Fibroblast of pulmonary artery (primary cell): ENCODE data around the gene CELA3A.
"Not testable (repeated sequence)": the region's sequence is repeated elsewhere in the genome, so short reads cannot be mapped to it uniquely, and the experiment has no call there.

ENCODE experiments used
- DNase-seq: peaks from one replicate; pipeline ENCODE4 v3.0.0-alpha.2; 2010; ENCODE audit warnings: low read depth
- H3K4me3 ChIP-seq: replicated peaks from 2 replicates; pipeline ENCODE4 v1.5.1; 2011; ENCODE audit warnings: low read depth, mild to moderate bottlenecking, control low read depth, low read length, moderate library complexity
- TF ChIP-seq, protein P1 (sequence below): IDR thresholded peaks from 2 replicates; pipeline ENCODE4 v1.5.1; 2011; ENCODE audit warnings: mild to moderate bottlenecking, control low read depth, low read length, inconsistent platforms; ENCODE audit errors: missing control alignments

Gene CELA3A

DNA sequence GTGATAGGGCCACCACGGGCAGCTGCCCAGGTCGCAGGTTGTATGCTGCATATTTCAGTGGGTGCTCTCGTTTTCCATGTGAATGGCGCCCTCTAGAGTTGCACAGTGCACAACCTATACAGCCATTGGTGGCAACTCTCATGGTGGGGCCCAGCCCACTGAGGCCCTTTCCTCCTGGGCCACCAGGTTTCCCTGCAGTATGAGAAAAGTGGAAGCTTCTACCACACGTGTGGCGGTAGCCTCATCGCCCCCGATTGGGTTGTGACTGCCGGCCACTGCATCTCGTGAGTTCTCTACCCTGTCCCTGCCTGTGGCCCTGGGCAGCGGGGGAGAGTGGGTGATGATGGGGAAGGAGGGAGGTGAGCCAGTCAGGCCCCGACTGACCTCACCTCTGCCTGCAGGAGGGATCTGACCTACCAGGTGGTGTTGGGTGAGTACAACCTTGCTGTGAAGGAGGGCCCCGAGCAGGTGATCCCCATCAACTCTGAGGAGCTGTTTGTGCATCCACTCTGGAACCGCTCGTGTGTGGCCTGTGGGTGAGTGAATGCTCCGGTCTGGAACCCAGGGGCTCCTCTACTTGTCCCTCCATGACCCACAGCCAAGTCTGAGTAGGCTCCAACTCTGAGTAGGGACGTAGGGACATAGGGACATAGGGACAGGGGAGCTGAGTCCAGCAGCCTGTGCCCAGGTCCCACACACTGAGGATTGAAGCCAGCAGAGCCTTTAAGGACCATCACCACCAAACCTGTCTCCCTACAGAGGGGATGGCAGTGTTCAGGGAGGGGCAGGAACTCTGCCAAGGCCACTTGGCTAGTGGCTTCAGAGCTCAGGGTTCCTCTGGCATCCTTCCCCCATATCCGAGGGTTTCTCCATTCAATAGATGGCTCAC, 4.0 kb downstream of the CELA3A start:
- TF ChIP-seq, protein P1, sequence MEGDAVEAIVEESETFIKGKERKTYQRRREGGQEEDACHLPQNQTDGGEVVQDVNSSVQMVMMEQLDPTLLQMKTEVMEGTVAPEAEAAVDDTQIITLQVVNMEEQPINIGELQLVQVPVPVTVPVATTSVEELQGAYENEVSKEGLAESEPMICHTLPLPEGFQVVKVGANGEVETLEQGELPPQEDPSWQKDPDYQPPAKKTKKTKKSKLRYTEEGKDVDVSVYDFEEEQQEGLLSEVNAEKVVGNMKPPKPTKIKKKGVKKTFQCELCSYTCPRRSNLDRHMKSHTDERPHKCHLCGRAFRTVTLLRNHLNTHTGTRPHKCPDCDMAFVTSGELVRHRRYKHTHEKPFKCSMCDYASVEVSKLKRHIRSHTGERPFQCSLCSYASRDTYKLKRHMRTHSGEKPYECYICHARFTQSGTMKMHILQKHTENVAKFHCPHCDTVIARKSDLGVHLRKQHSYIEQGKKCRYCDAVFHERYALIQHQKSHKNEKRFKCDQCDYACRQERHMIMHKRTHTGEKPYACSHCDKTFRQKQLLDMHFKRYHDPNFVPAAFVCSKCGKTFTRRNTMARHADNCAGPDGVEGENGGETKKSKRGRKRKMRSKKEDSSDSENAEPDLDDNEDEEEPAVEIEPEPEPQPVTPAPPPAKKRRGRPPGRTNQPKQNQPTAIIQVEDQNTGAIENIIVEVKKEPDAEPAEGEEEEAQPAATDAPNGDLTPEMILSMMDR = peak; percentile 37
- peak; percentile 58 for DNase-seq
- not testable (repeated sequence) for H3K4me3 ChIP-seq

GRCh38 chr1:22006736-22007135, 5.3 kb downstream of the CELA3A start:
- not testable (repeated sequence) for DNase-seq, H3K4me3 ChIP-seq

DNA sequence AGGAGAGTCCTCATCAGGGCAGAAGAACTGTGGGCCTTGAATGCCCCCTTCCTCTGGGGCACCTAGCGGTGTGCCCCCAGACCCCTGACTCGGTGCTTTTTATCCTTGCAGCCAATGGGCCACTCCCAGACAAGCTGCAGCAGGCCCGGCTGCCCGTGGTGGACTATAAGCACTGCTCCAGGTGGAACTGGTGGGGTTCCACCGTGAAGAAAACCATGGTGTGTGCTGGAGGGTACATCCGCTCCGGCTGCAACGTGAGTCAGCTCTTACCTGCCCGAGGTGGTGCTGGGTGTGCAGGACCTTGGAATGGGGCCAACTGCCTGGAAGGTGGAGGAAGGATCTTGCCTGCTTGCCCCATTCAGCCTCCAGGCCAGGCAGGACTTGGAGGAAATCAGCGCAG, 5.8 kb downstream of the CELA3A start:
- not testable (repeated sequence) for DNase-seq, H3K4me3 ChIP-seq

DNA sequence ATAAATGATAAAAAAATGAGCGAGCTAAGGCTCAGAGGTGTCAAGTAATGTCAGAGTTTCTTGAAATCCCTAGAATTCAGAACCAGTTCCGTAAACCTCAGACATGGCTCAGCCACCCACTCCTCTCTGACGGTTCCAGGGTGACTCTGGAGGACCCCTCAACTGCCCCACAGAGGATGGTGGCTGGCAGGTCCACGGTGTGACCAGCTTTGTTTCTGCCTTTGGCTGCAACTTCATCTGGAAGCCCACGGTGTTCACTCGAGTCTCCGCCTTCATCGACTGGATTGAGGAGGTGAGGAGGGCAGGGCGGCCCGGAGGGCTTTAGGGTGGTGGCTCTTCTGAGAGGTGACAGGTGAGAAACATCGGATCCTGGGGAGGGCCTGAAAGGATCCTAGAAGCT, 8.1 kb downstream of the CELA3A start:
- not testable (repeated sequence) for H3K4me3 ChIP-seq, DNase-seq

DNA sequence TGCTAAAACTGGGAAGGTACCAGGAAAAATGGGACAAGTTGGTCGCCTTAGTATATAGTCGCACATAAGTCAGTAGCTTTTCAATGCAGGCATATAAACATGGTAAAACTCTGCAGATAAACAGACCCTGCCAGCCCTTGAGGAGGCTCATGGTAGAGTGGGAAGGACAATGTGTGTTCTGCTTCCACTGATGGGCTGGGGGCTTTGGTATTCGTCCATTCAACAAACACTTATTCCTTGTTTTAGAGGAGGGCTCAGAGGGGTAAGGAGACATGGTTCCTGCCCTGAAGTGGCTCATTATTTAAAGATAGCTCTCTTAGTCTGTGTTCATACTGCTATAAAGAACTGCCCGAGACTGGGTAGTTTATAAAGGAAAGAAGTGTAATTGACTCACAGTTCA, 11.3 kb downstream of the CELA3A start:
- DNase-seq, H3K4me3 ChIP-seq: not testable (repeated sequence)

DNA sequence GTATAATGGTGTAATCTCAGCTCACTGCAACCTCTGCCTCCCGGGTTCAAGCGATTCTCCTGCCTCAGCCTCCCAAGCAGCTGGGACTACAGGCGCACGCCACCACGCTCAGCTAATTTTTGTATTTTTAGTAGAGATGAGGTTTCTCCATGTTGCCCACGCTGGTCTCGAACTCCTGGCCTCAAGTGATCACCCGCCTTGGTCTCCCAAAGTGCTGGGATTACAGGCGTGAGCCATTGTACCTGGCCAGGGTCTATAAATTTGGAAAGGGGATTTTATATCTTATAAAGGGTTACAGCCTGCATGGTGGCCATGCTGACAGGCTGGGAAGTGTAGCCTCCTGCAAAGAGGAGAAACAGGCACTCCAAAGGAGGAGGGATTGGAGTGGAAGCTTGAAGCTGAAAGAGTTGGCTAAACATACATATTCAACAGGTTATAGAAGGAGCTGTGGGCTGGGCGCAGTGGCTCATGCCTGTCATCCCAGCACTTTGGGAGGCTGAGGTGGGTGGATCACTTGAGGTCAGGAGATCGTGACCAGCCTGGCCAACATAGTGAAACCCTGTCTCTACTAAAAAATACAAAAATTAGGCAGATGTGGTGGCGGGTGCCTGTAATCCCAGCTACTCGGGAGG, 13.2 kb downstream of the CELA3A start:
- not testable (repeated sequence) for DNase-seq

GRCh38 chr1:22018583-22019559, 17.4 kb downstream of the CELA3A start:
- no peak overlapping the region for H3K4me3 ChIP-seq
- DNase-seq = peak; percentile 91
- TF ChIP-seq, protein P1 = peak; percentile 63

More for the DNA sequence above, 13.2 kb downstream of the CELA3A start:
- H3K4me3 ChIP-seq = not testable (repeated sequence)

- H3K4me3 ChIP-seq = no peak overlapping the region
- DNase-seq = no peak
- TF ChIP-seq, protein P1 = no peak
Measured at GRCh38 chr1:22021061-22021460, 19.6 kb downstream of the CELA3A start.
